ENCODE results near the gene HDAC9. TPM values are rescaled to one million over a fixed set of nuclear protein-coding genes. Genes with fewer than 3 reads are reported as not detected.

The HDAC9 gene
- 17.5 TPM for polyA plus RNA-seq (2013, experiment 1 of 4)
- 17.6 TPM for polyA plus RNA-seq (2013, experiment 2 of 4)
- polyA plus RNA-seq (2013, experiment 3 of 4) = 19.9 TPM
- polyA plus RNA-seq (2013, experiment 4 of 4) = 19.9 TPM

GRCh38 chr7:18495412-18496340, at the start of gene HDAC9:
Gene HDAC9 (plus strand): TSS chr7:18495749. CDS start chr7:18496303, 554 bp downstream.
- Histone ChIP-seq H3K27ac (ENCODE audit: insufficient read depth, low read depth, low read length, poor library complexity, severe bottlenecking) (peak within 1 kb of the TSS; percentile 85), H3K4me3 (ENCODE audit: insufficient read depth, low read depth, low read length) (peak within 1 kb of the TSS; percentile 47)
- WGBS, 2 experiments = 8 to 10% methylated on average over 16 to 18 of the region's 18 CpGs

GRCh38 chr7:18445916-18446520, 49.5 kb upstream of the HDAC9 start:
- no peaks in the 10 kb centered on the region for H3K27me3 ChIP-seq (ENCODE audit: control insufficient read depth, insufficient read depth, low read length, poor library complexity, severe bottlenecking)
- H3K4me3 ChIP-seq (ENCODE audit: insufficient read depth, low read depth, low read length) = no peak overlapping the region
- H3K36me3 ChIP-seq (ENCODE audit: control insufficient read depth, insufficient read depth, low read length) = no peaks in the 10 kb centered on the region
- H3K9me3 ChIP-seq (ENCODE audit: control insufficient read depth, low read length) = no peaks in the 10 kb centered on the region
- H3K27ac ChIP-seq (ENCODE audit: insufficient read depth, low read depth, low read length, poor library complexity, severe bottlenecking) = peak overlapping the region; percentile 58
- WGBS, 2 experiments = 67 to 83% methylated on average over 3 of the region's 4 CpGs
- H3K4me1 ChIP-seq (ENCODE audit: control insufficient read depth, insufficient read depth, low read length) = no peaks in the 10 kb centered on the region

More at GRCh38 chr7:18495412-18496340, at the start of gene HDAC9:
- no peaks in the 10 kb centered on the region for H3K27me3 ChIP-seq (ENCODE audit: control insufficient read depth, insufficient read depth, low read length, poor library complexity, severe bottlenecking)
- no peaks in the 10 kb centered on the region for H3K9me3 ChIP-seq (ENCODE audit: control insufficient read depth, low read length)
- no peaks in the 10 kb centered on the region for H3K36me3 ChIP-seq (ENCODE audit: control insufficient read depth, insufficient read depth, low read length)
- H3K4me1 ChIP-seq (ENCODE audit: control insufficient read depth, insufficient read depth, low read length) = peaks cover 17% of the 10 kb centered on the region

- no peak overlapping the region for H3K4me3 ChIP-seq (ENCODE audit: insufficient read depth, low read depth, low read length)
- H3K36me3 ChIP-seq (ENCODE audit: control insufficient read depth, insufficient read depth, low read length) = no peaks in the 10 kb centered on the region
- no peaks in the 10 kb centered on the region for H3K9me3 ChIP-seq (ENCODE audit: control insufficient read depth, low read length)
- H3K27me3 ChIP-seq (ENCODE audit: control insufficient read depth, insufficient read depth, low read length, poor library complexity, severe bottlenecking) = no peaks in the 10 kb centered on the region
- H3K4me1 ChIP-seq (ENCODE audit: control insufficient read depth, insufficient read depth, low read length) = no peaks in the 10 kb centered on the region
- H3K27ac ChIP-seq (ENCODE audit: insufficient read depth, low read depth, low read length, poor library complexity, severe bottlenecking) = no peak overlapping the region
Observed at GRCh38 chr7:18450019-18450418, 45.5 kb upstream of the HDAC9 start.

- Histone ChIP-seq H3K9me3 (ENCODE audit: control insufficient read depth, low read length) (no peaks in the 10 kb centered on the region), H3K4me3 (ENCODE audit: insufficient read depth, low read depth, low read length) (no peak overlapping the region), H3K27ac (ENCODE audit: insufficient read depth, low read depth, low read length, poor library complexity, severe bottlenecking) (no peak overlapping the region), H3K36me3 (ENCODE audit: control insufficient read depth, insufficient read depth, low read length) (no peaks in the 10 kb centered on the region), H3K4me1 (ENCODE audit: control insufficient read depth, insufficient read depth, low read length) (no peaks in the 10 kb centered on the region), H3K27me3 (ENCODE audit: control insufficient read depth, insufficient read depth, low read length, poor library complexity, severe bottlenecking) (no peaks in the 10 kb centered on the region)
Observed at GRCh38 chr7:18455606-18456005, 39.9 kb upstream of the HDAC9 start.

- H3K4me1 ChIP-seq (ENCODE audit: control insufficient read depth, insufficient read depth, low read length) = no peaks in the 10 kb centered on the region
- no peaks in the 10 kb centered on the region for H3K27me3 ChIP-seq (ENCODE audit: control insufficient read depth, insufficient read depth, low read length, poor library complexity, severe bottlenecking)
- no peaks in the 10 kb centered on the region for H3K36me3 ChIP-seq (ENCODE audit: control insufficient read depth, insufficient read depth, low read length)
- WGBS, 2 experiments = 90 to 92% methylated on average over 6 of the region's 6 CpGs
- H3K27ac ChIP-seq (ENCODE audit: insufficient read depth, low read depth, low read length, poor library complexity, severe bottlenecking) = no peak overlapping the region
- no peak overlapping the region for H3K4me3 ChIP-seq (ENCODE audit: insufficient read depth, low read depth, low read length)
- no peaks in the 10 kb centered on the region for H3K9me3 ChIP-seq (ENCODE audit: control insufficient read depth, low read length)
Observed at GRCh38 chr7:18457832-18458231, 37.7 kb upstream of the HDAC9 start.

- WGBS, 2 experiments = 92 to 93% methylated on average over 5 of the region's 5 CpGs
- H3K9me3 ChIP-seq (ENCODE audit: control insufficient read depth, low read length) = no peaks in the 10 kb centered on the region
- no peaks in the 10 kb centered on the region for H3K4me1 ChIP-seq (ENCODE audit: control insufficient read depth, insufficient read depth, low read length)
- H3K27me3 ChIP-seq (ENCODE audit: control insufficient read depth, insufficient read depth, low read length, poor library complexity, severe bottlenecking) = no peaks in the 10 kb centered on the region
- H3K4me3 ChIP-seq (ENCODE audit: insufficient read depth, low read depth, low read length) = no peak overlapping the region
- H3K27ac ChIP-seq (ENCODE audit: insufficient read depth, low read depth, low read length, poor library complexity, severe bottlenecking) = no peak overlapping the region
- no peaks in the 10 kb centered on the region for H3K36me3 ChIP-seq (ENCODE audit: control insufficient read depth, insufficient read depth, low read length)
Observed at GRCh38 chr7:18458830-18459229, 36.7 kb upstream of the HDAC9 start.

GRCh38 chr7:18459484-18460245, 35.9 kb upstream of the HDAC9 start:
- WGBS, 2 experiments = 88% methylated on average over 4 of the region's 5 CpGs
- no peaks in the 10 kb centered on the region for H3K4me1 ChIP-seq (ENCODE audit: control insufficient read depth, insufficient read depth, low read length)
- no peak overlapping the region for H3K27ac ChIP-seq (ENCODE audit: insufficient read depth, low read depth, low read length, poor library complexity, severe bottlenecking)
- no peaks in the 10 kb centered on the region for H3K36me3 ChIP-seq (ENCODE audit: control insufficient read depth, insufficient read depth, low read length)
- H3K27me3 ChIP-seq (ENCODE audit: control insufficient read depth, insufficient read depth, low read length, poor library complexity, severe bottlenecking) = no peaks in the 10 kb centered on the region
- no peaks in the 10 kb centered on the region for H3K9me3 ChIP-seq (ENCODE audit: control insufficient read depth, low read length)
- H3K4me3 ChIP-seq (ENCODE audit: insufficient read depth, low read depth, low read length) = no peak overlapping the region

GRCh38 chr7:18461785-18462467, 33.6 kb upstream of the HDAC9 start:
- Histone ChIP-seq H3K36me3 (ENCODE audit: control insufficient read depth, insufficient read depth, low read length) (no peaks in the 10 kb centered on the region), H3K4me3 (ENCODE audit: insufficient read depth, low read depth, low read length) (no peak overlapping the region), H3K27me3 (ENCODE audit: control insufficient read depth, insufficient read depth, low read length, poor library complexity, severe bottlenecking) (no peaks in the 10 kb centered on the region), H3K9me3 (ENCODE audit: control insufficient read depth, low read length) (no peaks in the 10 kb centered on the region), H3K4me1 (ENCODE audit: control insufficient read depth, insufficient read depth, low read length) (no peaks in the 10 kb centered on the region), H3K27ac (ENCODE audit: insufficient read depth, low read depth, low read length, poor library complexity, severe bottlenecking) (no peak overlapping the region)
- 100% methylated on average over 1 of the region's 3 CpGs for WGBS, 2 experiments

GRCh38 chr7:18464830-18465229, 30.7 kb upstream of the HDAC9 start:
- no peaks in the 10 kb centered on the region for H3K4me1 ChIP-seq (ENCODE audit: control insufficient read depth, insufficient read depth, low read length)
- H3K36me3 ChIP-seq (ENCODE audit: control insufficient read depth, insufficient read depth, low read length) = no peaks in the 10 kb centered on the region
- no peak overlapping the region for H3K27ac ChIP-seq (ENCODE audit: insufficient read depth, low read depth, low read length, poor library complexity, severe bottlenecking)
- no peak overlapping the region for H3K4me3 ChIP-seq (ENCODE audit: insufficient read depth, low read depth, low read length)
- H3K27me3 ChIP-seq (ENCODE audit: control insufficient read depth, insufficient read depth, low read length, poor library complexity, severe bottlenecking) = no peaks in the 10 kb centered on the region
- no CpG with 5 or more reads among the region's 1 CpG for WGBS, 2 experiments
- H3K9me3 ChIP-seq (ENCODE audit: control insufficient read depth, low read length) = no peaks in the 10 kb centered on the region

All from ectodermal cell (in vitro differentiated cells).